Measurements from ENCODE around the gene TAPBP. TPM values are rescaled to one million over a fixed set of nuclear protein-coding genes. Genes with fewer than 3 reads are reported as not detected.

The TAPBP gene
- total and polyA plus RNA-seq, 2 of the 8 experiments (the other 6 are each of a cell fraction or from before 2014, with no cell fraction given): 24.5 to 35.4 TPM

DNA sequence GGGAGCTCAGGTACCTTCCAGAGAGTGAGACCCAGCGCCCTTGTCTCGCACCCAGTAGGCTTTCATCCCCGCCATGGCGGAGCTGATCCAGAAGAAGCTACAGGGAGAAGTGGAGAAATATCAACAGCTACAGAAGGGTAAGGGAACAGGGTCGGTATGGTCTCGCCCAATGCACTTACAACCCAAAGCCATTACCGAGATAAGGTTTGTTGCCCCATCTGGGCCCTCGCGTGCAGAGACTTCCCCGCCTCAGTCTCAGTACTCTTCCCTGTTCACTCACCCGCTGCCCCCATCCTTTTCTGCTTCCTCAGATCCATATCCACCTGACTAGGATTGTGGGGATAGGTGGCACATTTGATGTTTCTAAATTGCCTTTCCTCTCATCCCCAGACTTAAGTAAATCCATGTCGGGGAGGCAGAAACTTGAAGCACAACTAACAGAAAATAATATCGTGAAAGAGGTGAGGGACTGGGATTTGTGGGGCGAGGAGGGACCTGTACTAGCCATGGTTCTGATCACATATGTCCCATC is 24.0 kb downstream of the TAPBP start:
- H3K14ac ChIP-seq (ENCODE audit: insufficient read length): no peak overlapping the region
- H2AK5ac ChIP-seq (ENCODE audit: low read depth, low read length): no peak overlapping the region
- peaks cover 17 to 34% (median 30%) of the 10 kb centered on the region in 4 experiments for H3K36me3 ChIP-seq (ENCODE audit: control insufficient read depth in 2 of 4, insufficient read depth in 4 of 4, low read length in 3 of 4)
- H2BK12ac ChIP-seq (ENCODE audit: low read depth, low read length): no peak overlapping the region
- TF ChIP-seq YY1 (IDR thresholded peaks at IDR 0.05; ENCODE audit: low read depth, low read length): no peak
- no peak for TF ChIP-seq POU5F1 (IDR thresholded peaks at IDR 0.05; ENCODE audit: low read depth, low read length)
- no peak for TF ChIP-seq CHD1 (IDR thresholded peaks at IDR 0.05; ENCODE audit: low read depth, low read length)
- no peak; the same call in 1 of the 2 replicates for TF ChIP-seq POLR2AphosphoS5 (IDR thresholded peaks at IDR 0.05; ENCODE audit: low read depth, low read length)
- TF ChIP-seq KDM5A (IDR thresholded peaks at IDR 0.05; ENCODE audit: low read length): 0 out of 2 replicates have a peak, but pooled peaks have one; percentile 30
- TF ChIP-seq SIN3A (conservative IDR thresholded peaks at IDR 0.05 in 1 of 2, IDR thresholded peaks at IDR 0.05 in 1 of 2; ENCODE audit: low read depth in 1 of 2, low read length in 2 of 2): no peak
- 0 out of 2 replicates have a peak, but pooled peaks have one; percentile 22 for TF ChIP-seq PHF8 (conservative IDR thresholded peaks at IDR 0.05; ENCODE audit: low read depth, low read length)
- DNase-seq (ENCODE audit: low read depth in 1 of 2, low spot score in 2 of 2) (no peak), FAIRE-seq (no peak)
- ChIA-PET POLR2A (ENCODE audit: partially characterized antibody) (interaction anchor here (0.6 to 16.7 kb wide), 12 partner anchors 9 to 318 kb away, joined by 3 to 337 read pairs (median 4); partner anchors contain the start of genes B3GALT4, RGL2, RPS18 and TAPBP), CTCF (ENCODE audit: partially characterized antibody) (interaction anchor here (0.5 to 7.2 kb wide), 5 partner anchors 8 to 117 kb away, joined by 3 to 81 read pairs (median 4); partner anchors contain the start of genes B3GALT4 and RGL2)
- H3K18ac ChIP-seq (ENCODE audit: extremely low read depth, low read length): no peak overlapping the region
- H3K23me2 ChIP-seq (ENCODE audit: low read depth, low read length): peaks cover 8% of the 10 kb centered on the region; the same call in 1 of the 2 replicates
- H3K4me2 ChIP-seq (ENCODE audit: insufficient read depth in 1 of 2, low read depth in 2 of 2, low read length in 2 of 2): peak overlapping the region; percentile 76 to 92
- H3K4me3 ChIP-seq (ENCODE audit: extremely low read depth in 1 of 4, insufficient read depth in 2 of 4, low read depth in 3 of 4, low read length in 4 of 4): peak overlapping the region; percentile 74 to 97 (median 84)
- H4K20me1 ChIP-seq (replicated peaks in 1 of 2; ENCODE audit: control insufficient read depth in 1 of 2, insufficient read depth in 2 of 2, low read length in 2 of 2): peaks cover 0 to 6% of the 10 kb centered on the region in 2 experiments
- H3K56ac ChIP-seq (replicated peaks; ENCODE audit: insufficient read length, low read depth, low read length): no peak overlapping the region
- no peak overlapping the region for H2AFZ ChIP-seq (ENCODE audit: low read length)
- no peak overlapping the region for H2BK20ac ChIP-seq (ENCODE audit: low read length)
- H3K27me3 ChIP-seq (replicated peaks in 1 of 4; ENCODE audit: control insufficient read depth in 3 of 4, extremely low read depth in 1 of 4, insufficient read depth in 3 of 4, low read length in 3 of 4): no peaks in the 10 kb centered on the region
- H2BK120ac ChIP-seq (replicated peaks; ENCODE audit: low read depth, low read length): no peak overlapping the region
- H3K4ac ChIP-seq (replicated peaks; ENCODE audit: insufficient read length, low read depth, low read length): no peak overlapping the region
- H2BK15ac ChIP-seq (ENCODE audit: low read length): no peak overlapping the region
- H3K79me1 ChIP-seq (ENCODE audit: low read depth, low read length): peaks cover 8% of the 10 kb centered on the region; the same call in 1 of the 2 replicates
- no peak overlapping the region for H3K23ac ChIP-seq (ENCODE audit: insufficient read length)
- peak overlapping the region; percentile 74 to 85 (median 80) for H3K9ac ChIP-seq (replicated peaks in 1 of 4; ENCODE audit: extremely low read depth in 1 of 4, low read depth in 3 of 4, low read length in 3 of 4)
- H3K9me3 ChIP-seq (ENCODE audit: insufficient read depth in 2 of 2, low read depth in 1 of 2, low read length in 1 of 2): no peaks in the 10 kb centered on the region; a peak in 1 of 4 replicates
- H4K91ac ChIP-seq (replicated peaks; ENCODE audit: insufficient read length, low read length): no peak overlapping the region
- WGBS, 2 experiments (ENCODE audit: extremely low coverage in 1 of 2, insufficient coverage in 1 of 2, insufficient read length in 1 of 2, insufficient replicate concordance in 2 of 2, low coverage in 1 of 2, low lambda C conversion rate in 2 of 2, missing lambda C conversion rate in 1 of 2): 7% methylated on average over 14 of the region's 14 CpGs; no CpG with 5 or more reads in 1 of the 2 experiments
- H3K27ac ChIP-seq (ENCODE audit: low read depth, low read length): peak overlapping the region; percentile 37; the same call in 1 of the 2 replicates
- peaks cover 0 to 11% (median 5%) of the 10 kb centered on the region in 4 experiments; a peak in 5 of 7 replicates for H3K4me1 ChIP-seq (replicated peaks in 1 of 4; ENCODE audit: control insufficient read depth in 3 of 4, insufficient read depth in 4 of 4, low read length in 3 of 4)
- H3K79me2 ChIP-seq (ENCODE audit: control insufficient read depth in 1 of 2, insufficient read depth in 2 of 2, low read length in 2 of 2): peaks cover 4 to 31% of the 10 kb centered on the region in 2 experiments; a peak in 3 of 4 replicates
- no peak overlapping the region for H2BK5ac ChIP-seq (ENCODE audit: low read depth, low read length)
- 0 out of 2 replicates have a peak overlapping the region, but pooled peaks have one; percentile 90 for H4K8ac ChIP-seq (ENCODE audit: extremely low read depth, insufficient read depth, low read length)
- H4K5ac ChIP-seq (ENCODE audit: insufficient read length, low read depth, low read length): no peak overlapping the region

All from H1 (cell line).